Stimulated activated memory B cell treated with anti-CD40 and anti-IgM and Interleukin-4, amounts not matched to agents 10 μg/mL and 1 μg/mL and 100 μg/mL, for 72 hours (primary cell): Measurements from ENCODE around the gene DNAJC8.

Source experiments
- ATAC-seq: fragments of 150-1000 bp; cut with Tn5 transposase; 2 replicates; pipeline ENCODE4 v1.10.0; 2021
- H3K27ac Mint-ChIP-seq: one replicate; pipeline ENCODE4 v1.8.0; 2022; ENCODE audit warnings: mild to moderate bottlenecking, mixed read lengths
- H3K27me3 Mint-ChIP-seq: one replicate; pipeline ENCODE4 v1.8.0; 2022; ENCODE audit warnings: mixed read lengths
- H3K36me3 Mint-ChIP-seq: one replicate; pipeline ENCODE4 v1.8.0; 2022; ENCODE audit warnings: mixed read lengths
- H3K4me1 Mint-ChIP-seq: one replicate; pipeline ENCODE4 v1.8.0; 2022; ENCODE audit warnings: mixed read lengths
- H3K4me3 Mint-ChIP-seq: one replicate; pipeline ENCODE4 v1.8.0; 2022; ENCODE audit warnings: mild to moderate bottlenecking, moderate library complexity, mixed read lengths
- H3K9me3 Mint-ChIP-seq: one replicate; pipeline ENCODE4 v1.8.0; 2022; ENCODE audit warnings: mixed read lengths

The DNAJC8 gene

DNA sequence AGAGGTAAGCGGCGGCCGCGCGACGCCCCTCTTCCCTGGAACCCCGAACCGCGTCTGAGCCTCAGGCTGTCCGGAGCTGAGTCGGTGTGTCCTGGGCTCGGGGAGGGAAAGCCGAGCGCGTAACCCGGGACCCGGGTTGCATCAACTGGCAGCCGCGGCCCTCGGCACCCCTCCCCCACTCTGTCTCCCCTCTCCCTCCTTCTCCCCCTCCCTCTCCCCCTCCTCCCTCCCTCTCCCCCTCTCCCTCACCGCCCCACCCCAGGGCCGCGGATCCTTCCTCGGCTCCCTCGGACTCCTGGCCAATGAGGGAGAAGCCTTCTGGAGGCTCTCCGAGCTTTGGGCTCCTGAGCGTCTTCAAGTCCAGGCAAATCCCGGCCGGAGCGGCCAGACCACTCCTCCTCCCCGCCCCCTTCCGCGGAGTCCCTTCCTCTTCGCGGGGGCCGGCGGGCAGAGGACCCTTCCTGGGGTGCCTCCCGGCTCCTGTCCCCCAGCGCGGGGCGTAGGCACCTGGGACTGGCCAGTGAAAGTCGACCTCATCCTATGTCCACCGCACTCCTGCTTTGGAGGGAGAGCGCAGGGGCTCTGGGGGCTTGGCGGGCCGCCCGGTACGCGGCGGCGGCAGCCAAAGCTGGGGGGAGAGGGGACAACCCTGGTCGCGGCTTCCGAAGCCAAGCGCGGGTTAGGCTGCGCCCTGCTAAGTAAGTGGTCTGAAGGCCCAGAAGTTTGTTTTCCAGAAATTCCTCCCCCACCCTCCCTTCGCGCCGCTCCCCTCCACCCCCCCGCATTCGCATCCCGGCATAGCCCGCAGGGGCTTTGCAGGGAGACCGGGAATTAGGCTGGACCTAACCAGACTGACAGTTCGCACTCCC is 27.3 kb upstream of the DNAJC8 start:
- H3K27me3 Mint-ChIP-seq, result peaks cover 9% of the 10 kb centered on the region

DNA sequence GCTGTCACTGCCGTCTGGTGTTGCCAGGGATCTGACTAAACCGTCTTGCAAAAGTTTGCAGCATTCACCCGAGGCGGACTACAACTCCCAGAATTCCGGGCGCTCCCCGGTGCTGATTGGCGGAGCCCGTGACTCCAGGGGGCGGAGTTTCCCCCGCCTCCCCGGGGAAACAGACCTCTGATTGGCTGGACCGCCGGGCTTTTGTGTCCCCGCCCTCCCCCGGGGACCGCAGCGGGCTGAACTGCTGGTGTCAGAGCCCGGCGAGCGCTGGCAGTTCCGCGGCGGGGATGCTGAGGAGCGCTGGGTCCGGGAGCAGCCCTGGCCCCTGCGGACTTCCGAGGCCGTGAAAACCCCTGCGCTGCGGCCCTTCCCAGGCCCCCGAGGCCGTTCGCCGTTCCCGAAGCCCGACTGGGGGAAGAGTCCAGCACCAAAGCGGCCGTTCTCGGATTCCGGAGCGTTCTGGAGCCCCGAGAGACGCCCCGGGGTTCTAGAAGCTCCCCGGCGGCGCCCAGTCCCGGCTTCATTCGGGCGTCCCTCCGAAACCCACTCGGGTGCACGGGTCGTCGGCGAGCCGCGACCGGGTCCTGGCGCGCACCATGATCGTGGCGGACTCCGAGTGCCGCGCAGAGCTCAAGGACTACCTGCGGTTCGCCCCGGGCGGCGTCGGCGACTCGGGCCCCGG is 26.6 kb upstream of the DNAJC8 start, which contains the start of gene SESN2:
Gene SESN2, plus strand, starts transcription at position 267 of the 682 bp plus-strand sequence. Its CDS starts 330 bp downstream, at position 597.
- peak within 1 kb of the TSS; percentile 55 for H3K27ac Mint-ChIP-seq
- no peaks in the 10 kb centered on the region for H3K36me3 Mint-ChIP-seq
- peak; percentile 99 for ATAC-seq
- peaks cover 20% of the 10 kb centered on the region for H3K4me1 Mint-ChIP-seq
- no peaks in the 10 kb centered on the region for H3K9me3 Mint-ChIP-seq
- H3K27me3 Mint-ChIP-seq, result peaks cover 9% of the 10 kb centered on the region
- H3K4me3 Mint-ChIP-seq, result peak within 1 kb of the TSS; percentile 89

More for the DNA sequence above, 27.3 kb upstream of the DNAJC8 start:
- H3K4me1 Mint-ChIP-seq, result peaks cover 20% of the 10 kb centered on the region
- peak overlapping the region; percentile 55 for H3K27ac Mint-ChIP-seq
- peak overlapping the region; percentile 89 for H3K4me3 Mint-ChIP-seq
- H3K36me3 Mint-ChIP-seq, result no peaks in the 10 kb centered on the region
- no peaks in the 10 kb centered on the region for H3K9me3 Mint-ChIP-seq
- no peak for ATAC-seq

DNA sequence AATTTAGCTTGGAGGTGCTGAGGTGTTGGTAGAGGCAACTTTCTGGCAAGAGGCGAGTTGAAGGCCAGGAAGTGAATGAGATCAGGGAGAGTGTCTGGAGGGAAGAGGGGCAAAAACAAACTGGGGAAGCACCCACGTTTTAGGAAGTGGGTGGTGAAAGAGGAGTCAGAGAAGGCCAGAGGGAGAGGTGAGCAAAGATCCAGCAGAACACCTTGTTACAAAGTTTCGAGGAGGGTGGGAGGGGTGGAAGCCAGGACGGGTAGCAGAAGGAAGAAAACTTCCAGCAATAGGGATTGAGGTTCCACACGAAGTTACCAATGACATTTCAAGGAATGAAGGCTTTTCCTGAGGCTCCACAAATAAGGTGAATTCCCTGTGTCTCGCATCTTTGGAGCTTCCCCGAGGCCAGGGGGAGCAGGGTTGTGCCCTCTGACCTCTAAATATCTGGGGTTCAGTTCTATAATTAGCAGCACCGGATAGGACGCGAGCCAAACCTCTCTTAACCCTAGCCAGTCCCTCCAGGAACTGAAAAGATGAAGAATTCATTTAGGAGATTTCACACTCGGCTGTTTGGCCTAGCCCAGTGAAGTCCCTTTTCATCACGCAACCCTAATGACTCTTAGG is 25.9 kb upstream of the DNAJC8 start:
- no peak for ATAC-seq
- peaks cover 20% of the 10 kb centered on the region for H3K4me1 Mint-ChIP-seq
- H3K36me3 Mint-ChIP-seq, result no peaks in the 10 kb centered on the region
- H3K27ac Mint-ChIP-seq, result peak overlapping the region; percentile 55
- H3K4me3 Mint-ChIP-seq, result peak overlapping the region; percentile 89
- peaks cover 9% of the 10 kb centered on the region for H3K27me3 Mint-ChIP-seq
- H3K9me3 Mint-ChIP-seq, result no peaks in the 10 kb centered on the region

DNA sequence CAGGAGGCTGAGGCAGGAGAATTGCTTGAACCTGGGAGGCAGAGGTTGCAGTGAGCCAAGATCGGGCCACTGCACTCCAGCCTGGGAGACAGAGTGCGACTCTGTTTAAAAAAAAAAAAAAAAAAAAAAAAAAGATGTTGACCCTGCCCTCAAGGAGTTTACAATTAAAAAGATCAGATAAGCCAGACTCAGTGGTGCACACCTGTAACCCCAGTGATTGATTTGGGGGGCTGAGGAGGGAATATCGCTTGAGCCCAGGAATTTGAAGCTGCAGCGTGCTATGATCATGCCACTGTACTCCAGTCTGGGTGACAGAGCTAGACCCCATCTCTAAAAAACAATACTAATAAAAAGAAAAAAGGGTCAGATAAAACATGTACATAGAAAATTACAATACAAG is 24.9 kb upstream of the DNAJC8 start:
- no peak for ATAC-seq
- no peak overlapping the region for H3K4me3 Mint-ChIP-seq
- no peaks in the 10 kb centered on the region for H3K36me3 Mint-ChIP-seq
- H3K27me3 Mint-ChIP-seq, result peaks cover 9% of the 10 kb centered on the region
- H3K9me3 Mint-ChIP-seq, result no peaks in the 10 kb centered on the region
- H3K4me1 Mint-ChIP-seq, result peaks cover 20% of the 10 kb centered on the region
- H3K27ac Mint-ChIP-seq, result no peak overlapping the region

DNA sequence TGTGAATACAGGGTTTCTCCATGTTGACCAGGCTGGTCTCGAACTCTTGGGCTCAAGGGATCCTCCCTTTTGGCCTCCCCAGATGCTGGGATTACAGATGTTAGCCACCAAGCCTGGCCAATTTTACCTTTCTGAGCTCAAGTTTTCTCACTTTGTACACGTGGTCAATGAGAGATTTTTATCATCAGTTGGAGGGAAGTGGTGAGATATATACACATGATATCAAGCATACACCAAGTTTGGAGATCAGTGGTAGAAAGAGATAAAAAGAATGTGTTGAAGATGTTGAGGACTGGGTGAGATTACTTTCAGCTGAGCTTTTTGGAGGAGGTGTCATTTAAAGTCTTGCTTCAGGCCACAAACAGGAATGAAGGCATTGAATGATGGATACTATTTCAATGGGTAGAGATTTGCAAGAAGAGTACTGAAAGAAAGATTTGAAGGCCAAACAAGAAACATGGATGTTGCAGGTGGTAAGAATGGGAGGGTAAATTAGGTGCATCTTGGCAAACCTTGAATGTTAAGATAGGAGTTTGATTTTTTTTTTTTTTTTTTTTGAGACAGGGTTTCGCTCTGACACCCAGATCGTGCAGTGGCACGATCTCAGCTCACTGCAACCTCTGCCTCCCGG is 23.5 kb upstream of the DNAJC8 start:
- Mint-ChIP-seq H3K27ac (no peak overlapping the region), H3K4me1 (peaks cover 18% of the 10 kb centered on the region)
- ATAC-seq, result no peak

DNA sequence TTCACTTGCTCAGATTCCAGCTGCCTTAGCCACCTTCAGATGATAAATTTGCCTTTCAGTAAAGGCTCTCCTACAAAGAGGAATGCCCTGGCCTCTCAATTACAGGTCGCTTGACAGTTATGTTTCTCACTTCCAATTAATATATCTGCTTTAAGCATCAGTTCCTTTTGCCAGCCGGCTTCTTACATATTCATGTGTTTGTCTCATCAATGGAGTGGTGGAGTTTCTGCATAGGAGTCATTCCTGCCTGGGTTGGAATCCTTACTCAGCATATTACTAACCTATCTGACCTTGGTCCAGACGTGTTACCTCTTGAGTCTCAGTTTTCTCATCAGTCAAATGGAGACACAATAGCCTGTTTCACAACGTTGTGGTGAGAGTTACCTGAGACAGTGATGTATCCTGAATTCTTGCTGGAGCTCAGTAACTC is 17.1 kb upstream of the DNAJC8 start:
- ATAC-seq, result no peak
- Mint-ChIP-seq H3K27me3 (no peaks in the 10 kb centered on the region), H3K4me3 (no peak overlapping the region), H3K36me3 (no peaks in the 10 kb centered on the region), H3K9me3 (no peaks in the 10 kb centered on the region), H3K4me1 (peaks cover 43% of the 10 kb centered on the region), H3K27ac (peak overlapping the region; percentile 100)

More for the DNA sequence above, 23.5 kb upstream of the DNAJC8 start:
- Mint-ChIP-seq H3K9me3 (no peaks in the 10 kb centered on the region), H3K4me3 (no peak overlapping the region), H3K27me3 (peaks cover 9% of the 10 kb centered on the region), H3K36me3 (no peaks in the 10 kb centered on the region)

DNA sequence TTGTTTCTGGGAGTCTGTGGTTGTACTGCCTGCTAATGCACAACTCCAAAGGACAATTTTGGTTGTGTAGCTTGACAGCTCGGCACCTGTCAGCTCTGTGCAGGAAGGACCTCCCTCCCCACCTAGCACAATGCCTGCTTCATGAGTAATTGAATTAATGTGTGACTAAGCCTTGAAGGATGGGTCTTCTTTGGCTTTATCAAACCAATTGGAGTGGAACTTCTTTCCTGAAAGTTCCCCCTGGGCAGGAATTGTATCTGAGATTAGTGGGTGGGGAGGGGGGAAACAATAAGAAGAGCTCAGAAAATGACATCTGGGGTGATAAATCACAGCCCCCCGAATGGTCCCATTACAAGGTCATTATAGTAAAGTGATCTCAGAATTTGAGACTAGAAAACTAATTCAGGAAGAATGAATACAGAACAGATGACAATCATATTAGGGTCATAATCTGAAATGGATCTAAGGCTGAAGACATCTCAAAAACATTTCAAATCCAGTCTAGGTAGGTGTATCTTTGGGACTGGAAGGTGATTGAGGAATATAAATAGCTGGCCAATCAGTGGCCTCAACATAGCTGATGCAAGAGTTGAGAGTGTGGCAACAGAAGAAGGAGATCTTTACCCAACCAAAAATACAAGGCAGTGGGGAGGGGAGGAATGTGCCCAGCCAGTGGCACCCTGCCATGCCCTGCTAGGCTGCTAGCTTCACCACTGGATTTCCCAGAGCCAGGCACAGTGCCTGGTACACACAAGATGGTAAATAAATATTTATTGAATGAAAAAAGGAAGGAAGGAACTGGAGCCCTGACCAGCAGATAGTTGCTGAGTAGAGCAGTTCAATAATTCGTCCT is 16.4 kb upstream of the DNAJC8 start:
- ATAC-seq, result no peak
- H3K4me1 Mint-ChIP-seq, result peaks cover 49% of the 10 kb centered on the region

DNA sequence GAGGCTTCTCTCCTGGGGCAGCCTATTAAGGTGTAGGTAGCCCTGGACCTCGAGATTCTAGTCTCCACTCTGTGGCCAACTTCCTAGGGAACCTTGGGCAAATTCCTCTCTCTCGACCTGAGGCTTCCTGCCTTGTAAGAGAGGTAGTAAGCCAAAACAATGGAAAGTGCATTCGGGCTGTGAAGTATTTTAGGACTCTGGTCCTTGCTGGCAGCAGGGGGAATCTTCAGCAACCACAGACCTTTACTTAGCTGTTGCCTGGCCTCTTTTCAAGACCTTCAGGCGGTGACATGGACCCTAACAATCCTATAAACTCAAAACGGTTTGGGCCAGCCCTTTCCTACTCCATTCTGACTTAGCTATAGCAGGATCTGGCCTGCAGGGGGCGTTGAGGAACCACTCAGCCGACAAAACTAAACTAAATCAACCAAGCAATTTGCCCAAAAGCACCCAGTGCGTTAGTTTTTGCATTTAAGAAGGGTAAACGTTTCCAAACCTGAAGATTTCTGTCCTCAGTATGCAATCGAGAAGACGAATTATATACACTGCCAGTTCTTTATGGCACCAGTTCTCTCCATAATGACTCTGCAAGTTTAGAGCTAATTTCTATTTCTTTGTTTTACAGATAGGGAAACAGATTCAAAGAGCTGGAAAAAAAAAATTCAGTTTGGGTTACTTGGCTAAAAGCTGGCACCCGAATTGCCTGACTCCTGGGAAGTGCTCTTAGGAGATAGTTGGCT is 15.6 kb upstream of the DNAJC8 start:
- peak overlapping the region; percentile 100 for H3K27ac Mint-ChIP-seq
- peaks cover 57% of the 10 kb centered on the region for H3K4me1 Mint-ChIP-seq
- peak; percentile 44 for ATAC-seq
- H3K27me3 Mint-ChIP-seq, result no peaks in the 10 kb centered on the region
- H3K36me3 Mint-ChIP-seq, result no peaks in the 10 kb centered on the region
- peak overlapping the region; percentile 100 for H3K4me3 Mint-ChIP-seq
- H3K9me3 Mint-ChIP-seq, result no peaks in the 10 kb centered on the region

More for the DNA sequence above, 16.4 kb upstream of the DNAJC8 start:
- no peaks in the 10 kb centered on the region for H3K36me3 Mint-ChIP-seq
- no peaks in the 10 kb centered on the region for H3K27me3 Mint-ChIP-seq
- peak overlapping the region; percentile 100 for H3K27ac Mint-ChIP-seq
- no peaks in the 10 kb centered on the region for H3K9me3 Mint-ChIP-seq
- no peak overlapping the region for H3K4me3 Mint-ChIP-seq

DNA sequence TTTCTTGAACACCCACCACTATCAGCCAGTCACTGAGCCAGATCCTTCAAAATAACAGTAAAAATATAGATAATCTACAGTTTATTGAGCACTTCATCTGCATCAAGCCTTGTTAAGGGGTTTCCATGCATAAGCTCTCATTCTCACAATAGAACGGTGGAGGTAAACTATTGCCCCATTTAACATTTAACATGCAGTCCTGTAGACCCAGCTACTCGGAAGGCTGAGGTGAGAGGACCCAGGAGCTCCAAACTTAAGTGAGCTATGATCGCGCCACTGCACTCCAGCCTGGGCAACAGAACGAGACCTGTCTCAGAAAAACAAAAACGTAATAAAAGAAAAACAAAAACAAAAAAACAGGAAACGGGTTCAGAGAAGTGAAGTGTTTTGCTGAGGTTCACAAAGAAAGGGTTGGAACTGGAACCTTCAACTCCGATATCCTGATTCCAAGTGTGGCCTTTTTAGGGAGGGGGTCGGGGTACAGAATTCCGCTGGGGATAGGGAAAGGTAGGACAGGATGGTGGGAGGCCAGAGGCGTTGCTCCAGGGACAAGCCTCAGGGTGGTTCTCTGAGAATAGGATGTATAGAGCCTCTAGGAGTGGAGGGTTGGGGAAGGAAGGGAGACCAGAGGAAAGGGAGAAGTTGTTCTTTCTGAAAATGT is 14.9 kb upstream of the DNAJC8 start:
- no peak for ATAC-seq
- Mint-ChIP-seq H3K4me1 (peaks cover 61% of the 10 kb centered on the region), H3K9me3 (no peaks in the 10 kb centered on the region), H3K27me3 (no peaks in the 10 kb centered on the region), H3K4me3 (peak overlapping the region; percentile 100), H3K36me3 (no peaks in the 10 kb centered on the region), H3K27ac (peak overlapping the region; percentile 100)

DNA sequence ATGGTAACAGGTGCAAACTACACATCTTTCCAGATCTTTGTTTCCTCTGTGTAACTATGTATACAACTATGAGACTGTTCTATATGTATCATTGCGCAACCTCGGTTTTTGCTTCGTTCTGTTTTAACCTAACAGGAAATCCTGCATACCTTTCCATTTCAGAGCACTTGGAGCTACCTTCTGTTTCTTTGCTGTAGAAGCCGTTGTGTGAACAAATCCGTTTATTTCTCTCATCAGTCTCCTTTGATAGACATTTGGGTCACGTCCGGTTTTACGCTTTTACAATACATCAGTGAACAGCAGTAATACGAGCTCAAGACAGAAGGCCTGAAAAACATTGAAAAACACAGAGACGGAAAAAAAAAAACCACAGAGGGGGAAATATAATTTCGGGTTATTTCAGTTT is 13.6 kb upstream of the DNAJC8 start:
- peak overlapping the region; percentile 100 for H3K4me3 Mint-ChIP-seq
- H3K36me3 Mint-ChIP-seq, result no peaks in the 10 kb centered on the region
- H3K4me1 Mint-ChIP-seq, result peaks cover 63% of the 10 kb centered on the region
- H3K9me3 Mint-ChIP-seq, result no peaks in the 10 kb centered on the region
- H3K27me3 Mint-ChIP-seq, result no peaks in the 10 kb centered on the region
- peak overlapping the region; percentile 100 for H3K27ac Mint-ChIP-seq
- no peak for ATAC-seq

DNA sequence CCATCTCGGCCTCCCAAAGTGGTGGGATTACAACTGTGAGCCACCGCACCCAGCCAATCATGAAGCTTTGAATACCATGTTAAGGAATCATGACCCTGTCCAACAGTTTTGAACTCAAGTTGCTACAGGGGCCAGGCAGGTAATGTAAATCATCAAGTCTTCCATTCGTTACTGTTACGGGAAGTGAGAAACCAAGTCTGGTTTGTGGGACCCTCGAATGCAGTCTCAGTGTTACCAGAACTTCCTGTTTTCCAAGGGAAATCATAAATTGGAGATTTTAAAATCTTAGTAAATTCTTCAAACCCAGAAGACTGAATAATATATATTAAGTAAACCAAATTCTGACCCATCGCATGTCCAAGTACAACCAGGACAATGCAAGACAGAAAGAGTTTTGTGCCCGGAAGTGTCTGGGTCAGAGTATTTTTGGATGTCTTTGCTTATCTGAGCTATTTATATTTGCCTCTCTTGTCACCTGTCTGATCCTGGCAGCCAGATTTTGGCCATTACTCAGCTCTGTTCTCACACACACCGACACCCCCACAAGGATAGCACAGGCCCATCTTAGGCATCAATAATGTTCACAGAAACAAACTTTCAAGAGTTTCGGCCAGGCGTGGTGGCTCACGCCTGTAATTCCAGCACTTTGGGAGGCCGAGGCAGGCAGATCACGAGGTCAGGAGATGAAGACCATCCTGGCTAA is 11.9 kb upstream of the DNAJC8 start:
- H3K4me3 Mint-ChIP-seq, result peak overlapping the region; percentile 60

DNA sequence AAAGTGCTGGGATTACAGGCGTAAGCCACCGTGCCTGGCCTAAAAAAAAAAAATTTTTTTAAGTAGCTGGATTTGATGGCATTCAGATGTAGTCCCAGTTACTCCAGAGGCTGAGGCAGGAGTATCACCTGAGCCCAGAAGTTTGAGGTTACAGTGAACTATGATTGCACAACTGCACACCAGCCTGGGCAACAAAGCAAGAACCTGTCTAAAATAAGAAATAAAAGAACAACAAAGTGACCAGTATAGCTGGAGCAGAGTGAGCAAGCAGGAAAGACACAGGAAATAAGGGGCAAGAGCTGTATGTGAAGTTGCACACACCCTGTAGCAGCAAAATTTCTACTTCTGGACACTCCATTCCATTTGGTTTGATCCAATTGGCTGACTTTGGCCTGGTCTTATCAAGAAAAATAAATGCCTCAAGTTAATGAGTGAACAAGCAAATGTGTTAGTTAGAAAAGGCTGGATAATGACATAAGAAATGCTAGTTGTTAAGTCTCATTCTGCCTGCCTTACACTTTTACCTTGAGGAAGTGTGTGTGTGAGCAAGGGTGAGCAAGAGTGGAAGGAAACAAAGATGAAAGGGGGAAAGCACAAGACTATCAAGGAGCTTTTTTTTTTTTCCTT is 11.0 kb upstream of the DNAJC8 start:
- Mint-ChIP-seq H3K9me3 (no peaks in the 10 kb centered on the region), H3K27ac (peak overlapping the region; percentile 85), H3K36me3 (no peaks in the 10 kb centered on the region), H3K27me3 (no peaks in the 10 kb centered on the region), H3K4me3 (no peak overlapping the region), H3K4me1 (peaks cover 51% of the 10 kb centered on the region)
- ATAC-seq, result no peak

More for the DNA sequence above, 11.9 kb upstream of the DNAJC8 start:
- ATAC-seq, result no peak
- Mint-ChIP-seq H3K27ac (peak overlapping the region; percentile 85), H3K27me3 (no peaks in the 10 kb centered on the region), H3K9me3 (no peaks in the 10 kb centered on the region), H3K36me3 (no peaks in the 10 kb centered on the region), H3K4me1 (peaks cover 60% of the 10 kb centered on the region)
